HG03135 (cell line): ENCODE results near the gene PGAP6.
A peak's percentile ranks its signal among the peaks of the same experiment; 100 is the strongest.
"Not testable (repeated sequence)": the region's sequence is repeated elsewhere in the genome, so short reads cannot be mapped to it uniquely, and the experiment has no call there.

ENCODE experiments used
- ATAC-seq: cut with Tn5 transposase; IDR thresholded peaks from one replicate; pipeline ENCODE4 v1.9.1; 2021; ENCODE audit warnings: mild to moderate bottlenecking, moderate library complexity; ENCODE audit not compliant: unreplicated experiment

Gene PGAP6

GRCh38 chr16:351804-352520, 29.8 kb downstream of the PGAP6 start:
- peak; percentile 17 for ATAC-seq

- no peak for ATAC-seq
Measured at GRCh38 chr16:350203-350602, 31.6 kb downstream of the PGAP6 start.

GRCh38 chr16:349211-349610, 32.6 kb downstream of the PGAP6 start:
- no peak for ATAC-seq

DNA sequence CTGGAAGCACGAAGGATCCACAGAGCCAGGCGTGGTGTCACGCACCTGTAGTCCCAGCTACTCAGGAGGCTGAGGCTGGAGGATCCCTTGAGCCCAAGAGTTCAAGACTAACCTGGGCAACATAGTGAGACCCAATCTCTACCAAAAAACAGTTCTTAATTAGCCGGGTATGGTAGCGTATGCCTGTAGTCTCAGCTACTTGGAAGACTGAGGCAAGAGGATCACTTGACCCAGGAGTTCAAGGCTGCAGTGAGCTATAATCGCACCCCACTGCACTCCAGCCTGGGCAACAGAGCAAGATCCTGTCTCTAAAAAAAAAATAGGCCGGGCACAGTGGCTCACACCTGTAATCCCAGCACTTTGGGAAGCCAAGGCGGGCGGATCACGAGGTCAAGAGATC, 33.3 kb downstream of the PGAP6 start:
- ATAC-seq: not testable (repeated sequence)

DNA sequence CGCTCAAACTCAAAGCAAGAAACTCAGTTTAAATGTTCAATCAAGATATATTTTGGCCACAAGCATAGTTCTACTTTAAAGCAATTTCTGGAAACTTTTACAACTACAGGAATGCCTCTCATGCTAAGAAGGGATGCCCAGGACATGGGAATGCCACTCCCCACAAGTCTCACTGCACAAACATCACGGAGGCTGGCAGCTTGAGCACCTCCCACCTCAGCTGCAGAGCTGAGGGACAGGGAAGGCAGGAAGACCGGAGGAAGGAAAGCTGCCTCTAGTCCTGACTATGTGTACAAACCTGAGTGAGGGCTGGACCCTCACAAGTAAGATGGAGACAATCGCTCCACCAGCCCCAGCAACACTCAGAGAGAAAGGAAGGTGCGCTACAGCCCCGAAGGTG, 34.6 kb downstream of the PGAP6 start:
- ATAC-seq: no peak

DNA sequence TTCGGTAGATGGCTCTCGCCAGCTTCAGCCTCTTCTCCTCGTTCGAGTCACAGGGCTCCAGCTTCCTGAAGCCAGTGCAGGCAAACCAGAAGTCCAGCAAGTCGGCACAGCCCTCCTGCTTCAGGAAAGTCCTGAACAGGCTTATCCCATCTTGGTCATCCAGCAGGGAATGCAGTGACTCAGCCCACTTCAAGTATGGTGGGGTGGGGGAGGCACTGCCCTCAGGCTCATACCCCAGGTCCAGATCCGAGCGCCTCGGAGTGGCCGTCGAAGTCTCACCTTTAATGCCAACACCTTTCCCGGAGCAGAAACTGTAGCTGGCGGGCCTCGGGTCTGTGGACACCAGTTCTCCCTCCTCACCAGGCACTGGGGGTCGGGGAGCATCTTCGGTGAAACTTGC, 35.2 kb downstream of the PGAP6 start:
- ATAC-seq: no peak

DNA sequence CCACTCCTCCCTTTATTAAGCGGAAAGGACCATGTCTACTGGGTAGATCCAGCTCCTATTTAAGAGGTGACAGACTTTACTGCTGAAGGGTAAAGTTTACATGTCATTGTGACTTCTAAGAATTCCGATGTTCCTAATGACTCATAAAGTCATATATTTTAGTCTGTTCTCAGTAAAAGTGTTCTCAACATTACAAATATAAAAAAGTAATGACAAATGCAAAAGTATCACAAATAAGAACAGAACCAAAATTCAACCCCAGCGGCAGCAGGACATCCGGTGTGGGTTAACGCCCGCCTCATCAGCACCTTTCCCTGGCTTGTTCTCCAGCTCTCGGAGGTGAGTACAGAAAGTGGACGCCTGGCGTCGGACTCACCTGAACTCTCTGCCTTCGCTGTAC, 36.0 kb downstream of the PGAP6 start:
- no peak for ATAC-seq

DNA sequence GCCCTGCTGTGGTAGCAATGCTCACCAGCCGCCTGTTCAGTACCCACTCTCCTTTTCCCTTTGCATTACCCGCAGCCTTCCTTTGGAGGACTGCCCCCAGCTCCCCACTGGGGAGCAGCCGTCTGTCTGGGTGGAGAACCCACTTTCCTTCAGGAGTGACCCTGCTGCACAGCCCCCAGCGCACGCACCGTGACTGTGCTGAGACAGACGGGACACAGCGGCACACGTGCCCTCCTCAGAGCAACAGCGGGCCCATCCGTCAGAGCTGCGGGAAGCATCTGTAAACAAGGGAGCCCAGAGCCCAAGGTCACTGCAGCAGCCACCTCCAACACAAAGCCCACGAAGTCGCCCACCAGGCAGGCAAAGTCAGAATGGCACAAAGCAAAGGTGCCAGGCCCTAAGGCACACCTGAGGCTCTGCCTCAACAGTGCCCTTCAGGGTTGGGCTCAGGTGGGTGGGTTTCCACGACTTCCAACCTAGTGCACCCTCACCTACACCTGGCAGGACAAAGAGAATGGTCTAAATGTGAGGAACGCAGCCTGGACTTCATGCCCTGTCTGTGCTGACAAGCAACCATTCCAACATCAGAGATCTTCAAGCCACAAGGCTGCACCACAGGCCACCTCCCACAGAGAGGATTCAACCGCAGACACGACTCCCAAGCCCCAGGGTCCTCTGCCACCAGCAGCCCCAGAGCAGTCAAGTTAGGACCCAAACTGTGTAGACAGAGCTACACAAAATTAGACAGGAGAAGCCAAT, 39.1 kb downstream of the PGAP6 start:
- ATAC-seq: no peak

DNA sequence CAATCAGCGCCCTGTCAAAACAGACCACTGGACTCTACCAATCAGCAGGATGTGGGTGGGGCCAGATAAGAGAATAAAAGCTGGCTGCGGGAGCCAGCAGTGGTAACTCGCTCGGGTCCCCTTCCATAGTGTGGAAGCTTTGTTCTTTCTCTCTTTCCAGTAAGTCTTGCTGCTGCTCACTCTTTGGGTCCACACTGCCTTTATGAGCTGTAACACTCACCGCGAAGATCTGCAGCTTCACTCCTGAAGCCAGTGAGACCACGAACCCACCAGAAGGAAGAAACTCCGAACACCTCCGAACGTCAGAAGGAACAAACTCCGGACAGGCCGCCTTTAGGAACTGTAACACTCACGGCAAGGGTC, 39.8 kb downstream of the PGAP6 start:
- ATAC-seq: not testable (repeated sequence)

DNA sequence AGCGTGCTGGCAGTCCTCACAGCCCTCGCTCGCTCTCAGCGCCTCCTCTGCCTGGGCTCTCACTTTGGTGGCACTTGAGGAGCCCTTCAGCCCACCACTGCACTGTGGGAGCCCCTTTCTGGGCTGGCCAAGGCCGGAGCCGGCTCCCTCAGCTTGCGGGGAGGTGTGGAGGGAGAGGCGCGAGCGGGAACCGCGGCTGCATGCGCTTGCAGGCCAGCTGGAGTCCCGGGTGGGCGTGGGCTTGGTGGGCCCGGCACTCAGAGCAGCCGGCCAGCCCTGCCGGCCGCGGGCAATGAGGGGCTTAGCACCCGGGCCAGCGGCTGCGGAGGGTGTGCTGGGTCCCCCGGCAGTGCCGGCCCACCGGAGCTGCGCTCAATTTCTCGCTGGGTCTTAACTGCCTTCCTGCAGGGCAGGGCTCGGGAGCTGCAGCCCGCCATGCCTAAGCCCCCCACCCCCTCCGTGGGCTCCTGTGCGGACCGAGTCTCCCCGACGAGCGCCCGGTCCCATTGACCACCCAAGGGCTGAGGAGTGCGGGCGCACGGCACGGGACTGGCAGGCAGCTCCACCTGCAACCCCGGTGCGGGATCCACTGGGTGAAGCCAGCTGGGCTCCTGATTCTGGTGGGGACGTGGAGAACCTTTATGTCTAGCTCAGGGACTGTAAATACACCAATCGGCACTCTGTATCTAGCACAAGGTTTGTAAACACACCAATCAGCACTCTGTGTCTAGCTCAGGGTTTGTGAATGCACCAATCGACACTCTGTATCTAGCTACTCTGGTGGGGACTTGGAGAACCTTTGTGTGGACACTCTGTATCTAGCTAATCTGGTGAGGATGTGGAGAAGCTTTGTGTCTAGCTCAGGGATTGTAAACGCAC, 40.4 kb downstream of the PGAP6 start:
- ATAC-seq: not testable (repeated sequence)

DNA sequence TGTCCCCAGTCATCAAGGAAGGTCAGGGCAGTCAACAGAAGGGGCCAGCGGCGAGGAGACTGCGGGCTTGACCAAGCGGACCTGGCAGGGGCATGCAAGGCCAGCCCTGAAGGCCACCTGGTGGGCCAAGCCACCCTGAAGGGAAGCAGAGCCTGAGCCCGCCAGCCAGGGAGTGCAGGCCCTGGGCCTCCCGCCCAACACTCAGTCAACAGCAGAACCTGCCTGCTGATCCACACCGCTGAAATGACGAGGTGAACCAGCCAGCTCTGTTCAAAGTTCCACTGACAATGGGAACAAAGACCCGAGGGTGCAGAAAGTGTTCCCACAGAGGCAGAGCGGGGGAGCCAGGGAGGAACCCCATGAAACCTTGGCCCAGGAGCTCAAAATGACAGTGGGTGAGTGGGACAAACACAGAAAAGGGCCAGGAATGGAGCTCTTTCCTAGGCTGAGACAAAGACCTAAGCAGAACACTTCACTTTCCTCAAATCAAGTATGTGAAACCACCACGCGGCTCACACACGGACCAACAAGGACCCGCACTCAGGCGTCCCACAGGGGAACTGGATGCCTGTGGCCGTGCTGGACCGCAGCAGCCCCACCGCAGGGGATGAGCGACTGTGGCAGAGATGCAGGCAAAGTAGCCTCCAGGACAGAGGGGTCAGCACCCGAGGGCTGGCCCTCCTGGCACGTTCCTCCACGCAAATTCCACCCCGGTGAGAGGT, 41.2 kb downstream of the PGAP6 start:
- ATAC-seq: no peak

DNA sequence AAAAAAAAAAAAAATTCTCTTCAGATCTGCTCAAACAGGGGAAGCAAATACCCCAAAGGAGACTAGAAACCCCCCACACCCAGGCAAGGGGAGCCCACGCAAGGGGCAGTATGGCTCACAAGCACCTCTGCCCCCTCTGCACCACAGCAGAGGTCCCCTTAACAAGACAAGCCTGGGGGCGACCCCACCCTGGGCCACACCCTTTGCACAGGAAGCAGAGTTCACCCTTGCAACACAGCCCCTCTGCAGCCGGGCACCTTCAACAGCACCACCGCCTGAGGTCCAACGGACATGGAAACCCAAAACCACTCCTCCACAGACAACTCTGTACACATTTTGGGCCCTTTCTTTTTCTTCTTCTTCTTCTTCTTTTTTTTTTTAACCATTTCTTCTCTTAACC, 42.1 kb downstream of the PGAP6 start:
- no peak for ATAC-seq

- no peak for ATAC-seq
Measured at GRCh38 chr16:337975-338575, 43.7 kb downstream of the PGAP6 start.

- no peak for ATAC-seq
Measured at GRCh38 chr16:337437-337836, 44.3 kb downstream of the PGAP6 start.

- ATAC-seq: no peak
Measured at GRCh38 chr16:336269-336668, 45.5 kb downstream of the PGAP6 start.

DNA sequence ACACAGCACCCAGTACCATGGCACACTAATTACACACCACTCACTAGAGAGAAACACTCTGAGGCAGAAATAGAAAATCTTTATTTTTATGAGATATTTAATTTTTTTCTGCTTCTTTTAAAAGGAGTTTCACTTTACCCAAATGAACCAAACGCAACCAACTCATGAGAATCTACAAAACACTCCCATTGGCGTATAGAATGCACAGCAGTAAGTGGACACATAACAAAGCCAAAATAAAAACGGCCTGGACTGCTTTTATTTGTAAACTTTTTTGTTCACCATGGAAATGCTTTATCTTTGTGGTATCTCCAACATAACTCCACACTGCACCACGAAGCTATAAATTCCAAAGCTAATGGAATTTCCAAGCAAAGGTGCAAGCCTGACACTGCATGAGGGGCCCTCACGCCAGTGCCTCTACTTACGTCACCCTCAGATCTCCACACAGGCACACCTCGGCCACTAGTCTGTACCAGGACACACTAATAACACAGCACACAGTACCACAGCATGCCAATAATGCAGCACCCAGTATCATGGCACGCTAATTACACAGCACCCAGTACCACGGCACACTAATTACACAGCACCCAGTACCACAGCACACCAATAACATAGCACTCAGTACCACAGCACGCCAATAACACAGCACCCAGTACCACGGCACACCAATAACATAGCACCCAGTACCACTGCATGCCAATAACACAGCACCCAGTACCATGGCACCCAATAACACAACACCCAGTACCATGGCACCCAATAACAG, 46.7 kb downstream of the PGAP6 start:
- ATAC-seq: not testable (repeated sequence)

DNA sequence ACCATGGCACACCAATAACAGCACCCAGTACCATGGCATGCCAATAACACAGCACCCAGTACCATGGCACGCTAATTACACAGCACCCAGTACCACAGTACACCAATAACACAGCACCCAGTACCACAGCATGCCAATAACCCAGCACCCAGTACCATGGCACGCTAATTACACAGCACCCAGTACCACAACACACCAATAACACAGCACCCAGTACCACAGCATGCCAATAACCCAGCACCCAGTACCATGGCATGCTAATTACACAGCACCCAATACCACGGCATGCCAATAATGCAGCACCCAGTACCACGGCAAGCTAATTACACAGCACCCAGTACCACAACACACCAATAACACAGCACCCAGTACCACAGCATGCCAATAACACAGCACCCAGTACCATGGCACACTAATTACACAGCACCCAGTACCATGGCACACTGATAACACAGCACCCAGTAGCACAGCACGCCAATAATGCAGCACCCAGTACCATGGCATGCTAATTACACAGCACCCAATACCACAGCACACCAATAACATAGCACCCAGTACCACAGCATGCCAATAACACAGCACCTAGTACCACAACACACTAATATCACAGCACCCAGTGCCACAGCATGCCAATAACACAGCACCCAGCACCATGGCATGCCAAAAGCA, 47.5 kb downstream of the PGAP6 start:
- ATAC-seq: not testable (repeated sequence)

GRCh38 chr16:333406-334094, 48.2 kb downstream of the PGAP6 start:
- ATAC-seq: no peak
